ENCODE results near the gene TMEM205.
A peak's percentile ranks its signal among the peaks of the same experiment; 100 is the strongest.
"Not testable (repeated sequence)": the region's sequence is repeated elsewhere in the genome, so short reads cannot be mapped to it uniquely, and the experiment has no call there.

TMEM205 gene

DNA sequence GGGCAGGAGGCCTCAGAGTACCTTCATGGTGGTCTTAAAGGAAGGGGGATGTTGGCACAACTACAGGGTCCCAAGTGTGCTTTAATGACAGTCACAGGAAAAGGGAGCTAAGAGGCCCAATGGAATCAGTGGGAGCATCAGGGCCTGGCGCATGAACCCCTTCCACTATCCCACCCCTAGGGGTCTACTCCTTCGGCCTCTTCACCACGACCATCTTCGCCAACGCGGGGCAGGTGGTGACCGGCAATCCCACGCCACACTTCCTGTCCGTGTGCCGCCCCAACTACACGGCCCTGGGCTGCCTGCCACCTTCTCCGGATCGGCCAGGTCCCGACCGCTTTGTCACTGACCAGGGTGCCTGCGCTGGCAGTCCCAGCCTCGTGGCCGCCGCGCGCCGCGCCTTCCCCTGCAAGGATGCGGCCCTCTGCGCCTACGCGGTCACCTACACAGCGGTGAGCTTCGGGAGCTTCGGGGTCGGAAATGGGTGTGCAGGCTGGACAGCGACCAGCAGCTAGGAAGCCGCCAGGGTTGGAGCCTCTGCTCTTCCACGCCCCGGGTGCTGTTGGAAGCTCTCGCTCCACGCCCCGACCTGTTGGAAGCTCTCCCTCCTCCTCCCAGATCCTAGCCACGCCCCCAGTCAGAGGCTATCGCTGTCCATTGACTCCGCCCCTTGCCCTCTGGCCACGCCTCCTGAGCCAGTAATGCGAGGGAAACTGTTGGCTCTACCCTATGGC lies 15.1 kb upstream of the TMEM205 start:
- H3K4me3 ChIP-seq (ENCODE audit: low read depth, low read length), result no peak overlapping the region
- TF ChIP-seq, protein P1, sequence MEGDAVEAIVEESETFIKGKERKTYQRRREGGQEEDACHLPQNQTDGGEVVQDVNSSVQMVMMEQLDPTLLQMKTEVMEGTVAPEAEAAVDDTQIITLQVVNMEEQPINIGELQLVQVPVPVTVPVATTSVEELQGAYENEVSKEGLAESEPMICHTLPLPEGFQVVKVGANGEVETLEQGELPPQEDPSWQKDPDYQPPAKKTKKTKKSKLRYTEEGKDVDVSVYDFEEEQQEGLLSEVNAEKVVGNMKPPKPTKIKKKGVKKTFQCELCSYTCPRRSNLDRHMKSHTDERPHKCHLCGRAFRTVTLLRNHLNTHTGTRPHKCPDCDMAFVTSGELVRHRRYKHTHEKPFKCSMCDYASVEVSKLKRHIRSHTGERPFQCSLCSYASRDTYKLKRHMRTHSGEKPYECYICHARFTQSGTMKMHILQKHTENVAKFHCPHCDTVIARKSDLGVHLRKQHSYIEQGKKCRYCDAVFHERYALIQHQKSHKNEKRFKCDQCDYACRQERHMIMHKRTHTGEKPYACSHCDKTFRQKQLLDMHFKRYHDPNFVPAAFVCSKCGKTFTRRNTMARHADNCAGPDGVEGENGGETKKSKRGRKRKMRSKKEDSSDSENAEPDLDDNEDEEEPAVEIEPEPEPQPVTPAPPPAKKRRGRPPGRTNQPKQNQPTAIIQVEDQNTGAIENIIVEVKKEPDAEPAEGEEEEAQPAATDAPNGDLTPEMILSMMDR (IDR thresholded peaks at IDR 0.05; ENCODE audit: low read depth, low read length, missing control alignments), result no peak
- DNase-seq (ENCODE audit: low read depth), result no peak

DNA sequence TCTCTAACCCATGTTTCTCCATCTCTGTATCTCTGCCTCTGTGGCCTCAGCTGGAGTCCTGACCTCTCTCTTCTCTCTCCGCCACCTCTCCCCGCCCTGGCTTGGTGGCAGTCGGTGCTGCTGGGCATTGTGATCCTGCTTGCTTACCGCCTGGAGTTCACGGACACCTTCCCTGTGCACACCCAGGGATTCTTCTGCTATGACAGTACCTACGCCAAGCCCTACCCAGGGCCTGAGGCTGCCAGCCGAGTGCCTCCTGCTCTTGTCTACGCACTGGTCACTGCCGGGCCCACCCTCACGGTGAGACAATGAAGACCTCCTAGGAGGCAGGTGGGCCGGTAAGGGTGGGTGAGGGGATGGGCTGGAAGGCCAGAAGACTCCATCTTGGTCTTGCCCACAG lies 13.4 kb upstream of the TMEM205 start:
- DNase-seq (ENCODE audit: low read depth), result no peak
- TF ChIP-seq, protein P1 (IDR thresholded peaks at IDR 0.05; ENCODE audit: low read depth, low read length, missing control alignments), result no peak

DNA sequence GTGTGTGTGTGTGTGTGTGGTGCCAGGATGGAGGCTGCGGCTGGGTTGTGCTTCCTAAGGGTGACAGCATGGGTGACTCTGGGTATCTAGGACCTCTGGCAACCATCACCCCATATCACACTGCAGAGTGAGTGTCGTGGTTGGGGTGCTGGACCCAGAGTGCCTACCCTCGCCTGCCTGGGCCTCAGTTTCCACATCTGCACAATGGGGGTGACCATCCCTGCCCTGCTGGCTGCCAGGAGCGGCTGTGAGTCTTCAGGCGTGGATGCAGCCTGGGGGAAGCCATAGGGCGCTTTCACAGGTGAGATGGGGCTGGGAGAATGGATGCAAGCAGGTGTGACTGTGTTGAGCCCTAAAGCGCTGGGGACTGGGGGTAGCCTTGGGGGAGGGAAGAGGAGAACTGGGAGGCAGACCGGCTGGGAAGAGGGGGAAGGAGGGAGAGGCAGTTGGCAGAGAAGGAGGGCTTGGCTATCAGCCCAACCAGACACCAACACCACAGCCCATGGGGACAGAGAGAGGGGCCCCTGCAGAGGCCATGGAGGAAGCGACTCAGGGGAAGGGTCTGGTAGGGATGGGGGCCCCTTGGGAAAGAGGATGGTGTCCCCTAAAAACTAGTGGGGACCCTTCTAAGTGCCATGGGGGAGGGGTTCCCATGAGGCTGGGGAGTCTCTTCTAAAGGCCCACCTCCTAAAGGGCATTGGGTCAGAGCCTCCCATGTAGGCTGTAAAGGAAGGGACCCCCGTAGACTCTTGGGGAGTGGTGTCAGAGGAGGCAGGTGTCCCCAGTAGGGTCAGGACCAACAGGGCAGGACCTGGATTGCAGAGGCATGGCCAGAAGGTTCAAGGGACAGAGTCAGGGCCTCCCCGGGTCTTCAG lies 10.8 kb upstream of the TMEM205 start:
- no peak overlapping the region for H3K4me3 ChIP-seq (ENCODE audit: low read depth, low read length)
- DNase-seq (ENCODE audit: low read depth), result no peak

More for the DNA sequence above, 13.4 kb upstream of the TMEM205 start:
- no peak overlapping the region for H3K4me3 ChIP-seq (ENCODE audit: low read depth, low read length)

DNA sequence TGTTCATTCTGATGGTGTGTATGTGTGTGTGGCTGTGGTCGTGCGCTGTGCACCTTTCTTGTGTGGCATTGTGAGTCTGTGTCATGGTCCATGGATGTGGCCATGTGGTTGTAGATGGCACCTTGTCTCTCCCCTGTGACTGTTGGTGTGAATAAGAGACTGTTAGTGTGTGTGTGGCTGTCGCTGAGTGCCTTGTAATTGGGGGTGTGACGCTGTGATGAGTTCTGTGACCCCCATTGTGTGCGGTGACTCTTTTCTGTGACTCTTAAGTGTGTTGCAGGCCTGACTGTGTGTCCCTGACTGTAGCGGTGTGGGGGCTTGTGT lies 10.0 kb upstream of the TMEM205 start:
- no peak for DNase-seq (ENCODE audit: low read depth)

More for the DNA sequence above, 10.8 kb upstream of the TMEM205 start:
- TF ChIP-seq, protein P1 (IDR thresholded peaks at IDR 0.05; ENCODE audit: low read depth, low read length, missing control alignments), result no peak

DNA sequence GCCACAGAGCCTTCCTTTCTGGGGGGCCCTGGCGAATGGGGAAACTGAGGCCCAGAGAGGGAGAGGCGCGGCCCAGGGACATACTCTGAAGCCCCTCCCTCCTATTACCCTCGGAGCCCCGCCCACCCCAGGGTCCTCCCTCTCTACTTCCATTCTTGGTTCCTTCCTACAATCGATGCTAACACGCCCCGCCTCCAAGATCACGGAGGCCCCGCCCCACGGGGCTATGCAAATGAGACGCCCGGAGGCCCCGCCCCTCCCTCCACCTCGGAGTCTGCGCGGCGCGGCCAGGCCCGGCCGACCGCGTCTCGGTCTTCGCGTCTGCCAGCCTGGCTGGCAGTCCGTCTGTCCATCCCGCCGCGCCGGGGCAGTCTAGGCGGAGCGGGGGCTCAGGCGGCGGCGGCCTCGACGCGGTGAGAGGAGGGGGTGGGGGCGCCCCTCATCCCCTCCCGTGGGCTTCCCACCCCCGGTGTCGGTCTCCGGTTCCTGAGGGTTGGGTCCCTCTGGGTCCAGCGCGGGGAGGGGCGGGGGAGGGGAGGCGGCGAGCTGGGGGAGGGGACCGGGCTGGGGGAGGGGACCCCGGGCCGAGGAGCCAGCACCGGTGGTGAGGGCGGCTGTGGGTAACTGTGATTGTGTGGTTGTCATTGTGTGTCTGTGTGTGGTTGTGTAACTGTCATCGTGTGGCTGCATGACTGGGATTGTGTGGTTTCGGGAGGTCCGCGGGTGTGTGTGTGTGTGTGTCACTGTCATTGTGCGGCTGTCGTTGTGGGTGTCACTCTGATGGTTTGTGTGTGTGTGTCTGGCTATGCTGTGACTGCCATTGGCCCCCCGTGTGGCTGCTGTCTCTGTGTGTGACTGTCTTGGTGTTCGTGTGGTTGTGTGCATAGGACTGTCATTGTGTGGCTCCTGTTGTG lies 9.3 kb upstream of the TMEM205 start, which contains the start of gene PLPPR2:
TSS of gene PLPPR2 (plus strand) at position 273 of the 914 bp plus-strand sequence. CDS start 2,242 bp downstream, outside the sequence.
- DNase-seq (ENCODE audit: low read depth), result peak; percentile 36
- peak within 1 kb of the TSS; percentile 47 for H3K4me3 ChIP-seq (ENCODE audit: low read depth, low read length)
- TF ChIP-seq, protein P1 (IDR thresholded peaks at IDR 0.05; ENCODE audit: low read depth, low read length, missing control alignments), result no peak

More for the DNA sequence above, 10.0 kb upstream of the TMEM205 start:
- TF ChIP-seq, protein P1 (IDR thresholded peaks at IDR 0.05; ENCODE audit: low read depth, low read length, missing control alignments), result no peak
- no peak overlapping the region for H3K4me3 ChIP-seq (ENCODE audit: low read depth, low read length)

DNA sequence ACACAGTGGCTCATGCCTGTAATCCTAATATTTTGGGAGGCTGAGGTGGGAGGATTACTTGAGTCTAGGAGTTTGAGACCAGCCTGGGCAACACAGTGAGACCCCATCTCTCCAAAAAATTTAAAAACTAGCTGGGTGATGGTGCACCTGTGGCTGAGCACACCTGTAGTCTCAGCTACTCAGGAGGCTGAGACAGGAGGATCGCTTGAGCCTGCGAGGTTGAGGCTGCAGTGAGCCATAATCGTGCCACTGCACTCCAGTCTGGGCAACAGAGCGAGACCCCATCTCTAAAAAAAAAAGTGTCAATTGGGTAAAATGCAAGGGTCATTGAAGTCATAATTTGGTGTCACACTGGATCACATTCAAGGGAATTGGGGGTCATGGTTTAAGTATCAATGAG lies 8.0 kb upstream of the TMEM205 start:
- not testable (repeated sequence) for H3K4me3 ChIP-seq (ENCODE audit: low read depth, low read length); DNase-seq (ENCODE audit: low read depth)

Measured in GM12864 (cell line).